K562 (cell line): Measurements from ENCODE around the gene PAQR8. TPM values are rescaled to one million over a fixed set of nuclear protein-coding genes. Genes with fewer than 3 reads are reported as not detected.

Experiments
- CC2D1A ChIP-seq: fragments of 450-650 bp; IDR thresholded peaks from 2 replicates; pipeline ENCODE4 v1.6.1; 2017; ENCODE audit warnings: mild to moderate bottlenecking
- ELF4 ChIP-seq: fragments of 450-650 bp; formaldehyde crosslinking; IDR thresholded peaks from 2 replicates; pipeline ENCODE4 v1.4.0; 2022; ENCODE audit warnings: missing genetic modification characterization
- ETV5 ChIP-seq: sonication (generic); formaldehyde crosslinking; IDR thresholded peaks from 2 replicates; pipeline ENCODE4 v1.4.0; 2020; ENCODE audit warnings: low read depth, mild to moderate bottlenecking, missing genetic modification reagents
- FOSL1 ChIP-seq: fragments of 200-800 bp; sonication (Bioruptor generic); conservative IDR thresholded peaks from 2 replicates; pipeline ENCODE4 v1.6.1; 2016; ENCODE audit warnings: missing genetic modification characterization, missing compliant biosample characterization
- HMBOX1 ChIP-seq: sonication (generic); IDR thresholded peaks from 2 replicates; pipeline ENCODE4 v1.6.1; 2016
- JUN ChIP-seq, 2 experiments: sonication (generic) in 1 of 2; formaldehyde crosslinking in 1 of 2; IDR thresholded peaks; 2 replicates each; pipeline versions ENCODE4 v1.6.1 to v1.8.0; 2012 to 2022; ENCODE audit warnings: borderline replicate concordance in 2 of 2, mild to moderate bottlenecking in 2 of 2, improper control_type of control experiment in 1 of 2, low read depth in 1 of 2, low read length in 1 of 2, missing genetic modification reagents in 1 of 2
- MYNN ChIP-seq, 2 experiments: sonication (generic); formaldehyde crosslinking in 1 of 2; IDR thresholded peaks; 2 replicates each; pipeline versions ENCODE4 v1.5.0 to v1.6.1; 2016 to 2020; ENCODE audit warnings: antibody characterized with exemption in 1 of 2, missing genetic modification reagents in 1 of 2
- REST ChIP-seq, 2 experiments: fragments of 450-650 bp; formaldehyde crosslinking in 1 of 2; IDR thresholded peaks; 2 replicates each; pipeline versions ENCODE4 v1.4.0 to v1.6.1; 2014 to 2020; ENCODE audit warnings: mild to moderate bottlenecking in 2 of 2, borderline replicate concordance in 1 of 2, low read depth in 1 of 2
- SRSF9 ChIP-seq: fragments of 200-400 bp; formaldehyde crosslinking; IDR thresholded peaks from 2 replicates; pipeline ENCODE4 v1.6.1; 2017; ENCODE audit warnings: low read depth, low read length, borderline replicate concordance
- STAT5A ChIP-seq: IDR thresholded peaks from 2 replicates; pipeline ENCODE4 v1.6.1; 2012; ENCODE audit warnings: low read length, inconsistent platforms, borderline replicate concordance
- U2AF2 ChIP-seq: fragments of 200-400 bp; formaldehyde crosslinking; optimal IDR thresholded peaks from 2 replicates; pipeline ENCODE3; 2017; ENCODE audit warnings: low read depth, mild to moderate bottlenecking, low read length
- XRCC3 ChIP-seq: fragments of 450-650 bp; IDR thresholded peaks from 2 replicates; pipeline ENCODE4 v1.6.1; 2017; ENCODE audit warnings: mild to moderate bottlenecking, moderate library complexity
- ZNF146 ChIP-seq: IDR thresholded peaks from one replicate; pipeline ENCODE4 v1.6.1; 2018; ENCODE audit warnings: missing compliant biosample characterization; ENCODE audit not compliant: unreplicated experiment
- ZNF766 ChIP-seq: fragments of 200-800 bp; sonication (Bioruptor generic); conservative IDR thresholded peaks from 2 replicates; pipeline ENCODE4 v1.6.1; 2016; ENCODE audit warnings: missing genetic modification characterization, missing compliant biosample characterization
- polyA plus RNA-seq, 8 experiments: library from polyadenylated mRNA; depleted of rRNA in 4 of 8; stranded (reverse) in 5 of 8; unstranded in 3 of 8; fragments of >200 nt; fragmentation: Nextera tagmentation in 2 of 8; fragmentation: Illumina TruSeq in 1 of 8; extraction: Ambion mirVana in 2 of 8; extraction: Trizol in 1 of 8; gene quantifications; 2 replicates each; pipeline versions ENCODE4 v1.2.1 to v1.2.3, GENCODE V29; 2011 to 2014; ENCODE audit warnings: inconsistent platforms in 1 of 8, missing spikeins in 1 of 8
- total RNA-seq, 7 experiments: library from RNA; depleted of rRNA in 6 of 7; stranded (reverse); fragments of >200 nt in 6 of 7; fragmentation: Illumina TruSeq in 2 of 7; extraction: Trizol in 2 of 7; gene quantifications; 2 replicates each; pipeline versions ENCODE4 v1.2.1 to v1.2.3, GENCODE V29; 2011 to 2021; ENCODE audit warnings: low replicate concordance in 1 of 7
- TF ChIP-seq, protein P1 (sequence below): fragments of 450-650 bp; formaldehyde crosslinking; IDR thresholded peaks from 2 replicates; pipeline ENCODE4 v1.4.0; 2020; ENCODE audit warnings: mild to moderate bottlenecking, mixed read lengths

The PAQR8 gene
- total and polyA plus RNA-seq, 9 of the 15 experiments (the other 6 are each of a cell fraction or from before 2014, with no cell fraction given) = 1.4 to 10.2 (median 3.5) TPM

DNA sequence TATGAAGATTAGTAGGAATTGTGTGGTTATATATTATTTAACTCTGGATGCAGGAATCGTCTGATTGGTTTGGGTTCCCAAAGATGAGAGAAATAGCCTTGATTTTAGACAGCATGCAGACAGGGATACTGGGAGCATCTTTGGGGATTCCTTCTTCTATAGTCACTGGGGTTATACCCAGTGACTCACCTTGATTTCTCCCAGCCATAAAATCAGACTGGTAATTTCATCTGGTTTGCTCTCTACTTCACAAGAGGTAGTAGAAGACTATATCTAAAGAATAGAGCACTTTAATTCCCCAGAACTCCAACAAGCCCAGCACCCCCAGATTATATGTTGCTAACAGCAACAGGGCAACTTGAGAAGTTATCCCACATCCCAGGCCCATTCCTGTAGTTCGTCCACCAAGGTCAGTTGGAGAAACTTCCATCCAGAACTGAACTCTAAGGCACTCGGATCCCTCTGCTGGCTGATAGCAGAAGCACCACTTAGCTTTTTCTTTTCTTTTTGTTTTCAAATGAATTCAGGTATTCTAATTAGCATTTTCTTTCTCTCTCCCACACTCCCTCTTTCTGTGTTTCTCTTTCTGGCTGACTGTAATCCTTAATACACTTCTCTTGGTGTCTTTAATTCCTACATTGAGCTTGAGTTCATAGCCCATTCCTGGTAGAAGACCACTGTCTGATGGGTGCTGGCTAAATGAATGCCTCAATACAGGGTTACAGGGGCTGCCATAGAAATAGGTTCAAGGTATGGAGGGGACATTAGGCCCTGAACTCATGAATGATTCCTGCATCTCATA is 37.8 kb downstream of the PAQR8 start (continued):
- TF ChIP-seq SRSF9 (no peak), XRCC3 (no peak), HMBOX1 (no peak), ZNF146 (CRISPR knock-in tag) (no peak), ETV5 (CRISPR knock-in tag) (no peak), MYNN (IDR thresholded peaks at IDR 0.05) (no peak), MYNN (CRISPR knock-in tag; IDR thresholded peaks at IDR 0.05) (no peak), STAT5A (no peak), ELF4 (CRISPR knock-in tag) (no peak), ZNF766 (CRISPR knock-in tag) (no peak), CC2D1A (peak; percentile 73), FOSL1 (0 out of 2 replicates have a peak, but pooled peaks have one; percentile 14), REST (IDR thresholded peaks at IDR 0.05; ENCODE audit: borderline replicate concordance) (peak; percentile 82), REST (CRISPR knock-in tag; IDR thresholded peaks at IDR 0.05; ENCODE audit: low read depth) (no peak), U2AF2 (no peak), JUN (IDR thresholded peaks at IDR 0.05; ENCODE audit: borderline replicate concordance, low read depth, low read length) (0 out of 2 replicates have a peak, but pooled peaks have one; percentile 20), JUN (CRISPR knock-in tag; IDR thresholded peaks at IDR 0.05; ENCODE audit: borderline replicate concordance) (no peak)
- TF ChIP-seq, protein P1, sequence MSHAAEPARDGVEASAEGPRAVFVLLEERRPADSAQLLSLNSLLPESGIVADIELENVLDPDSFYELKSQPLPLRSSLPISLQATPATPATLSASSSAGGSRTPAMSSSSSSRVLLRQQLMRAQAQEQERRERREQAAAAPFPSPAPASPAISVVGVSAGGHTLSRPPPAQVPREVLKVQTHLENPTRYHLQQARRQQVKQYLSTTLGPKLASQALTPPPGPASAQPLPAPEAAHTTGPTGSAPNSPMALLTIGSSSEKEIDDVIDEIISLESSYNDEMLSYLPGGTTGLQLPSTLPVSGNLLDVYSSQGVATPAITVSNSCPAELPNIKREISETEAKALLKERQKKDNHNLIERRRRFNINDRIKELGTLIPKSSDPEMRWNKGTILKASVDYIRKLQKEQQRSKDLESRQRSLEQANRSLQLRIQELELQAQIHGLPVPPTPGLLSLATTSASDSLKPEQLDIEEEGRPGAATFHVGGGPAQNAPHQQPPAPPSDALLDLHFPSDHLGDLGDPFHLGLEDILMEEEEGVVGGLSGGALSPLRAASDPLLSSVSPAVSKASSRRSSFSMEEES (CRISPR knock-in tag) = no peak
